Mucosa of stomach (tissue), 1 donor: Measurements from ENCODE around the gene RAB11FIP3.

ENCODE experiments used
- H3K27me3 ChIP-seq: one replicate; pipeline ENCODE4 v1.7.0; 2013; ENCODE audit warnings: mild to moderate bottlenecking, low read length; ENCODE audit not compliant: control insufficient read depth, insufficient read depth
- H3K36me3 ChIP-seq: one replicate; pipeline ENCODE4 v1.7.0; 2013; ENCODE audit warnings: low read length; ENCODE audit not compliant: control insufficient read depth, insufficient read depth
- H3K4me1 ChIP-seq: one replicate; pipeline ENCODE4 v1.7.0; 2013; ENCODE audit warnings: mild to moderate bottlenecking, low read length; ENCODE audit not compliant: control insufficient read depth, insufficient read depth
- H3K4me3 ChIP-seq: one replicate; pipeline ENCODE4 v1.7.0; 2013; ENCODE audit warnings: low read length
- H3K9ac ChIP-seq: one replicate; pipeline ENCODE4 v1.7.0; 2013; ENCODE audit warnings: mild to moderate bottlenecking, low read length, moderate library complexity
- H3K9me3 ChIP-seq: one replicate; pipeline ENCODE4 v1.7.0; 2013; ENCODE audit warnings: mild to moderate bottlenecking, low read length, moderate library complexity; ENCODE audit not compliant: control insufficient read depth
- donor health status: Pancreatic carcinoma.

RAB11FIP3 gene

GRCh38 chr16:522320-523096 lies 97.1 kb downstream of the RAB11FIP3 start:
- H3K9ac ChIP-seq = no peak overlapping the region
- no peaks in the 10 kb centered on the region for H3K36me3 ChIP-seq
- H3K9me3 ChIP-seq = no peaks in the 10 kb centered on the region
- H3K4me1 ChIP-seq = peaks cover 28% of the 10 kb centered on the region
- no peak overlapping the region for H3K4me3 ChIP-seq
- H3K27me3 ChIP-seq = no peaks in the 10 kb centered on the region

GRCh38 chr16:523097-523741 lies 97.8 kb downstream of the RAB11FIP3 start:
- no peak overlapping the region for H3K4me3 ChIP-seq
- no peak overlapping the region for H3K9ac ChIP-seq
- no peaks in the 10 kb centered on the region for H3K36me3 ChIP-seq
- peaks cover 28% of the 10 kb centered on the region for H3K4me1 ChIP-seq
- H3K27me3 ChIP-seq = no peaks in the 10 kb centered on the region
- H3K9me3 ChIP-seq = no peaks in the 10 kb centered on the region

- Histone ChIP-seq H3K4me1 (peaks cover 37% of the 10 kb centered on the region), H3K27me3 (no peaks in the 10 kb centered on the region), H3K9ac (no peak overlapping the region), H3K9me3 (no peaks in the 10 kb centered on the region), H3K4me3 (no peak overlapping the region), H3K36me3 (no peaks in the 10 kb centered on the region)
These were observed 99.0 kb downstream of the RAB11FIP3 start for GRCh38 chr16:524274-525040.

GRCh38 chr16:525123-525519 lies 99.7 kb downstream of the RAB11FIP3 start:
- Histone ChIP-seq H3K4me1 (peaks cover 44% of the 10 kb centered on the region), H3K4me3 (no peak overlapping the region), H3K9me3 (no peaks in the 10 kb centered on the region), H3K27me3 (no peaks in the 10 kb centered on the region), H3K36me3 (no peaks in the 10 kb centered on the region), H3K9ac (no peak overlapping the region)

GRCh38 chr16:525520-526180 lies 100.2 kb downstream of the RAB11FIP3 start:
- peaks cover 49% of the 10 kb centered on the region for H3K4me1 ChIP-seq
- H3K9ac ChIP-seq = peak overlapping the region; percentile 69
- H3K36me3 ChIP-seq = no peaks in the 10 kb centered on the region
- H3K27me3 ChIP-seq = no peaks in the 10 kb centered on the region
- H3K4me3 ChIP-seq = peak overlapping the region; percentile 68
- no peaks in the 10 kb centered on the region for H3K9me3 ChIP-seq

GRCh38 chr16:526181-527014 lies 100.9 kb downstream of the RAB11FIP3 start:
- Histone ChIP-seq H3K36me3 (no peaks in the 10 kb centered on the region), H3K9ac (peak overlapping the region; percentile 69), H3K4me1 (peaks cover 49% of the 10 kb centered on the region), H3K4me3 (peak overlapping the region; percentile 68), H3K9me3 (no peaks in the 10 kb centered on the region), H3K27me3 (no peaks in the 10 kb centered on the region)

- Histone ChIP-seq H3K4me1 (peaks cover 45% of the 10 kb centered on the region), H3K36me3 (no peaks in the 10 kb centered on the region), H3K9me3 (no peaks in the 10 kb centered on the region), H3K9ac (peak within 1 kb of the TSS; percentile 72), H3K4me3 (peak within 1 kb of the TSS; percentile 68), H3K27me3 (no peaks in the 10 kb centered on the region)
These were observed 101.8 kb downstream of the RAB11FIP3 start, which contains the start of gene CAPN15 for GRCh38 chr16:527015-527903. Gene CAPN15 (plus strand): TSS chr16:527712. CDS start chr16:546839, 19,127 bp downstream.

- Histone ChIP-seq H3K4me3 (peak overlapping the region; percentile 57), H3K4me1 (peaks cover 48% of the 10 kb centered on the region)
These were observed 102.9 kb downstream of the RAB11FIP3 start for GRCh38 chr16:528111-529011.

GRCh38 chr16:529012-529575 lies 103.6 kb downstream of the RAB11FIP3 start:
- Histone ChIP-seq H3K9me3 (no peaks in the 10 kb centered on the region), H3K4me3 (peak overlapping the region; percentile 57), H3K4me1 (peaks cover 53% of the 10 kb centered on the region), H3K36me3 (no peaks in the 10 kb centered on the region), H3K27me3 (no peaks in the 10 kb centered on the region), H3K9ac (peak overlapping the region; percentile 72)

More at GRCh38 chr16:528111-529011, 102.9 kb downstream of the RAB11FIP3 start:
- Histone ChIP-seq H3K9me3 (no peaks in the 10 kb centered on the region), H3K9ac (peak overlapping the region; percentile 72), H3K36me3 (no peaks in the 10 kb centered on the region), H3K27me3 (no peaks in the 10 kb centered on the region)
